D721Med (cell line): ENCODE data around the gene FAF1.

Experiments used
- DNase-seq: peaks from one replicate; pipeline ENCODE4 v3.0.0; 2011; ENCODE audit warnings: low spot score; ENCODE audit not compliant: insufficient read length
- FAIRE-seq: peaks from 2 replicates; lab custom pipeline; 2011; peaks lifted over from hg19 to GRCh38; lab: Jason Lieb, UNC
- TF ChIP-seq, protein P1 (sequence below): IDR thresholded peaks from 2 replicates; pipeline ENCODE4 v1.5.1; 2012; ENCODE audit warnings: mild to moderate bottlenecking, control low read depth; ENCODE audit not compliant: insufficient read depth; ENCODE audit errors: missing control alignments

The FAF1 gene

DNA sequence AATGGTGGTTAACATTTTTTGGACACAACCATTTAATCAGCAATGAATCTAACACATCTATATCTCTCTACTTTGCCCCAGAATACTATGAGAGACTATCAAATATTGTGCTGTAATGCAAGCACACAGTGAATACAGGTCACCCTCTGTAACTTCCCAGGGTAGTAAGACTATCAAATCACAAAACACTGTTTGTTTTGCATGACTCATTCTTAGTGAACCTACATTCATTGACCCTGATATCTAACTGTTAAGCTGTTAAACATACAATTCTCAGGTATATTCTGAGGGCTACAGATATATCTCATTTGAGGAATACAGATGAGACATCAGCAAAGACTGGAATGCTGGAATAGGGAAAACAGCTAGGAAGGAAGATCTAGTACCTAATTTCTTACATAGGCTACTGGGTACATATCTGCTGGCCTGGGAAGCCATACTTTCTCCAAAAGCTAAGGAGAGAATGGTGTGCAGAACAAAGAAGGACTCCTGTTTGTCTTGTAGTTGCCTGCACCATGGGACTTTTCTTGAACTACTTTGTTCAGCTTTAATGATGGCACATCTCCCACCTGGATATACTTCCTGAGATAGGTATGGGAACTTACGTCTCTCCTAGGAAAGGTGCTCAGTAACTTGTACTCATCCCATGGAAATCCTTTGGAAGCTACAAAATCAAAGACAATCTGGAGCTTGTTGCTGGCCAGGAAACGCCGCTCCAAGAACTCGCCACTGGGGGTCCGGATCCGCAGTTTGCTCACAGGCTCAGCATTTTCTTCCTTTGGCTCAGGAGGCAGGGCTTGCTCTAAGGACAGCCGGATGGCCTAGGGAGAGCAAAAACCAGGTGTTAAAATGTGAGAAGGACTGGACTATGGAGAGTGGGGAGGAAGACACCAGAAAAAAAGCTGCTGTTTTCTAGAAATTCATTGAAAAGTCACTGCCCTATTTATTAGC is 484.9 kb downstream of the FAF1 start:
- FAIRE-seq (no peak), DNase-seq (no peak)
- TF ChIP-seq, protein P1, sequence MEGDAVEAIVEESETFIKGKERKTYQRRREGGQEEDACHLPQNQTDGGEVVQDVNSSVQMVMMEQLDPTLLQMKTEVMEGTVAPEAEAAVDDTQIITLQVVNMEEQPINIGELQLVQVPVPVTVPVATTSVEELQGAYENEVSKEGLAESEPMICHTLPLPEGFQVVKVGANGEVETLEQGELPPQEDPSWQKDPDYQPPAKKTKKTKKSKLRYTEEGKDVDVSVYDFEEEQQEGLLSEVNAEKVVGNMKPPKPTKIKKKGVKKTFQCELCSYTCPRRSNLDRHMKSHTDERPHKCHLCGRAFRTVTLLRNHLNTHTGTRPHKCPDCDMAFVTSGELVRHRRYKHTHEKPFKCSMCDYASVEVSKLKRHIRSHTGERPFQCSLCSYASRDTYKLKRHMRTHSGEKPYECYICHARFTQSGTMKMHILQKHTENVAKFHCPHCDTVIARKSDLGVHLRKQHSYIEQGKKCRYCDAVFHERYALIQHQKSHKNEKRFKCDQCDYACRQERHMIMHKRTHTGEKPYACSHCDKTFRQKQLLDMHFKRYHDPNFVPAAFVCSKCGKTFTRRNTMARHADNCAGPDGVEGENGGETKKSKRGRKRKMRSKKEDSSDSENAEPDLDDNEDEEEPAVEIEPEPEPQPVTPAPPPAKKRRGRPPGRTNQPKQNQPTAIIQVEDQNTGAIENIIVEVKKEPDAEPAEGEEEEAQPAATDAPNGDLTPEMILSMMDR, result no peak

DNA sequence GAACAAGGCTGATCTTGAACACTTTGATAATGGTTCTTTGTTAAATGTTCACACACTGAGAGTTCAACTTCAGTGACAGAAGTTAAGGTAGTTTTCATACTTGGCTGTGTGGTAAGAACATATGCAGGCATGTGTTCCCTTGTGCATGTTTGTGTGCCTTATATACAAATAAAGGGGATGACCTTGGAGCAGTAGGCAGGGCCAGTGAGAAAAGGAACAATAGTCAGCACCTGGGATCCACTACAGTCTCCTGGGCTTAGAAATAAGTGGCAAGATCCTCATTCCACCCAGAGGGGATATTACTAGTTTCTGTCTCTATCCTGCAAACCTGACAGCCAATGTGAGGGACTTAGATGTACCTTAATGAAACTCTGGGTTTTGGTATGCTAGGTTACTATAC is 486.6 kb downstream of the FAF1 start:
- FAIRE-seq, result no peak
- TF ChIP-seq, protein P1, result no peak
- DNase-seq, result no peak

DNA sequence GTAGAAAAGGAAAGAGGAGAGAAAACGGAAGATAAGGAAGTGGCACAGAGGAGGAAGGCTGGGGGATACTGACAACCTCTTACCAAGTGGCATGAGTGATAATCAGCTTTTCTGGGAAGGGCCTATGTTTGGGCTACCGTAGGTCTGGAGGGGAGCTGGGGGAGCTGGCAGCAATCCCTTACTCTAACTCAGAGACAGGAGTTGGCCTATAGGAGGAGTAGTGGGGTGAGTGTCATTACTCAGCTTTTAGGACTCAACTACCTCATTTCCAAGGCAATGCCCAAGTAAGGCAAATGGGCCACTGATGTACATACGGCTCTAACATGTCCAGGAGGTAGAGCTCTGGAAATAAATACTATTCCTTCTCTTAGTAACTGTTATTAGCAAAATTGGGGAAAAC is 488.1 kb downstream of the FAF1 start:
- DNase-seq (no peak), FAIRE-seq (no peak)
- TF ChIP-seq, protein P1, result no peak

DNA sequence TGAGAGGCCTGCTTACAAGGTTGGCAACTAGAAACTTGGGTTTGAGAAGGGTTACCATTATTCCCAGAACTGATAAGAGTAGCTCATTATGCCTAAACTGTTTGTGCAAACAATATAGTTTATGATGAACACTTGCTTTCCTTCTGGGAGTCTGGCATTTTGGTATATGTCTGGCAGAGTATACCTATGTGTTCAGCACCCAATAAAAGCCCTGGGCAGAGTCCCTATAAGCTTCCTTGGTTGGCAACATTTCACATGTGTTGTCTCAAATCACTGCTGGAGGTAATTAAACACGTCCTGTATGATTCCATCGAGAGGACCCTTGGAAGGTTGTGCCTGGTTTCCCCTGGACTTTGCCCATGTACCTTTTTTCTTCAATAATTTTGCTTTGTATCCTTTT is 497.1 kb downstream of the FAF1 start:
- TF ChIP-seq, protein P1, result no peak
- no peak for DNase-seq
- no peak for FAIRE-seq

DNA sequence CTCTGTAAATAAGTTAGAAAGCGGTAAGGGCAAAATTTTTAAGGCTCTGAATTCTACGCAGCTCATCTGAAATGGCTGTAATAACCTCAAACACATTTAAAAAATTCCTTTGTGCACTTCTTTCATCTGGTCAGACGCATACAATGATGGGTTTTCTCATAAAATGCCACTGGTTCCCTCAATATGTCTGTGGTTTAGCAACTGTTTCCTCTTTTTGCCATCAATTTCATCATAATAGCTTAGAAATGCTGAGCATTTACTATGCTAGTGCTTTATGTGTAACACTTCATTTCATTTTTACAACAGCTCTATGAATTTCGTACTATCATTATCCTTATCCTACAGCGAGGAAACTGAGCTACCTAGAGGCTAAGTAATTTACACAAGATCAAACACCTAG is 501.6 kb downstream of the FAF1 start:
- FAIRE-seq (no peak), DNase-seq (no peak)
- TF ChIP-seq, protein P1, result no peak

DNA sequence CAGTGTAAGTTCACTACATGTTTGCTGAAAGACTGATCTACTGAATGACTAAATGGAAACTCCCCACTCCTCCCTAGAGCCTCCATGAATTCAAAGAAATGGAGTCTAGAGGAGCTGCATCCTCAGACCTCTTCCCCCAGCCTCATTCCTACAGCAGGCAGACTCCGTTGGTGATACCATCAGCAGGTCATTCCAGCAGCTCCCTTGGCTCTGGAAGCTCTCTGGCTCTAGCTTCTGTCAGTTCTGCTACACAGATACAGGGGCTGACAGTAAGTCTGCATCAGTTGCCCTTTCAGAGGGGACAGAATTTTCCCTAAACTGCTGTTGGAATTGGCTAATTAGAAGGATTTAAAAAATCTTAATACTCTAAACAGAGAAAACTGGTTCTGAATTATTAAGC is 505.2 kb downstream of the FAF1 start:
- FAIRE-seq, result no peak
- TF ChIP-seq, protein P1, result no peak
- DNase-seq, result no peak

DNA sequence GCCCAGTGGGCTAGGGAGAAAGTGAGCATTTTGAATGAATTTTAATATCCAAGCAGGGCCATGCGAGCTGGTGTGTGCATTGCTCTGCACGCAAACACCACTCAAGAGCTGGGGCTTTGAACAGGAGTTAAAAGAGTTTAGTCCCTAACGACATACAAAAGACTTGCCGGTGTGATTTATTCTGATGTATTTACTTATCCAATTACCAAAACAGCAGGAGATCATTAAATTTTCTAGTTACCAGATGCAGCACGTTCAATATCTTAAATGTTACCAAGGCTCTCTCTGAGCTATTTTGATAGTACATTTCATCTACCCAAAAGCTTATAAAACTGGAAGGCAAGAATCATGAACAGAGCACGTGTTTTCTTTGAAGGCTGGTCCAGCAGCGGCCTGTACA is 506.8 kb downstream of the FAF1 start:
- DNase-seq, result no peak
- FAIRE-seq, result no peak
- TF ChIP-seq, protein P1, result no peak
